KOPT-K1 (cell line): ENCODE measurements around the gene ADAMTS19.

Source experiments
- H3K27ac ChIP-seq: fragments of 200-600 bp; sonication (generic); 2 replicates; pipeline ENCODE4 v1.5.1; 2016; ENCODE audit warnings: antibody characterized with exemption, mild to moderate bottlenecking, low read depth, low read length; ENCODE audit not compliant: poor library complexity, severe bottlenecking
- H3K36me3 ChIP-seq: fragments of 200-600 bp; sonication (generic); 2 replicates; pipeline ENCODE4 v1.5.1; 2017; ENCODE audit warnings: antibody characterized with exemption, mild to moderate bottlenecking, low read length, moderate library complexity; ENCODE audit not compliant: insufficient read depth
- H3K9me3 ChIP-seq: fragments of 200-600 bp; sonication (generic); 2 replicates; pipeline ENCODE4 v1.5.1; 2017; ENCODE audit warnings: antibody characterized with exemption, low read length, mild to moderate bottlenecking; ENCODE audit not compliant: insufficient read depth, poor library complexity, severe bottlenecking

ADAMTS19 gene

GRCh38 chr5:129724222-129724621 lies 264.1 kb downstream of the ADAMTS19 start:
- no peak overlapping the region for H3K27ac ChIP-seq
- no peaks in the 10 kb centered on the region for H3K9me3 ChIP-seq
- no peaks in the 10 kb centered on the region for H3K36me3 ChIP-seq

GRCh38 chr5:129724647-129725046 lies 264.5 kb downstream of the ADAMTS19 start:
- H3K36me3 ChIP-seq: no peaks in the 10 kb centered on the region
- no peaks in the 10 kb centered on the region for H3K9me3 ChIP-seq
- no peak overlapping the region for H3K27ac ChIP-seq

GRCh38 chr5:129739773-129740172 lies 279.7 kb downstream of the ADAMTS19 start:
- no peaks in the 10 kb centered on the region for H3K9me3 ChIP-seq
- no peaks in the 10 kb centered on the region for H3K36me3 ChIP-seq
- H3K27ac ChIP-seq: no peak overlapping the region

- Histone ChIP-seq H3K9me3 (no peaks in the 10 kb centered on the region), H3K36me3 (no peaks in the 10 kb centered on the region), H3K27ac (no peak overlapping the region)
Observed at GRCh38 chr5:129743541-129744187, 283.6 kb downstream of the ADAMTS19 start.

GRCh38 chr5:129745997-129746396 lies 285.9 kb downstream of the ADAMTS19 start:
- no peaks in the 10 kb centered on the region for H3K9me3 ChIP-seq
- H3K36me3 ChIP-seq: no peaks in the 10 kb centered on the region
- no peak overlapping the region for H3K27ac ChIP-seq

- no peaks in the 10 kb centered on the region for H3K36me3 ChIP-seq
- no peaks in the 10 kb centered on the region for H3K9me3 ChIP-seq
- H3K27ac ChIP-seq: no peak overlapping the region
Observed at GRCh38 chr5:129746876-129747275, 286.8 kb downstream of the ADAMTS19 start.

GRCh38 chr5:129747572-129748407 lies 287.7 kb downstream of the ADAMTS19 start, which contains the start of gene MINAR2:
Gene MINAR2 (plus strand): TSS chr5:129748094. CDS start chr5:129748191, 97 bp downstream.
- Histone ChIP-seq H3K36me3 (no peaks in the 10 kb centered on the region), H3K9me3 (no peaks in the 10 kb centered on the region), H3K27ac (no peak within 1 kb of the TSS)

GRCh38 chr5:129748913-129749880 lies 289.1 kb downstream of the ADAMTS19 start:
- no peaks in the 10 kb centered on the region for H3K9me3 ChIP-seq
- no peaks in the 10 kb centered on the region for H3K36me3 ChIP-seq
- no peak overlapping the region for H3K27ac ChIP-seq

- H3K36me3 ChIP-seq: no peaks in the 10 kb centered on the region
- no peak overlapping the region for H3K27ac ChIP-seq
- no peaks in the 10 kb centered on the region for H3K9me3 ChIP-seq
Observed at GRCh38 chr5:129760636-129761325, 300.7 kb downstream of the ADAMTS19 start.

GRCh38 chr5:129763651-129764050 lies 303.6 kb downstream of the ADAMTS19 start:
- no peak overlapping the region for H3K27ac ChIP-seq
- H3K9me3 ChIP-seq: no peaks in the 10 kb centered on the region
- H3K36me3 ChIP-seq: no peaks in the 10 kb centered on the region

GRCh38 chr5:129766798-129767197 lies 306.7 kb downstream of the ADAMTS19 start:
- H3K27ac ChIP-seq: no peak overlapping the region
- no peaks in the 10 kb centered on the region for H3K9me3 ChIP-seq

GRCh38 chr5:129767927-129768380 lies 307.9 kb downstream of the ADAMTS19 start:
- Histone ChIP-seq H3K36me3 (no peaks in the 10 kb centered on the region), H3K9me3 (no peaks in the 10 kb centered on the region), H3K27ac (no peak overlapping the region)

More at GRCh38 chr5:129766798-129767197, 306.7 kb downstream of the ADAMTS19 start:
- no peaks in the 10 kb centered on the region for H3K36me3 ChIP-seq

- Histone ChIP-seq H3K9me3 (no peaks in the 10 kb centered on the region), H3K36me3 (no peaks in the 10 kb centered on the region), H3K27ac (no peak overlapping the region)
Observed at GRCh38 chr5:129768735-129769134, 308.6 kb downstream of the ADAMTS19 start.
